GM12875 (cell line): ENCODE data around the gene SLC25A48.

Source experiments
- H3K4me3 ChIP-seq: one replicate; pipeline ENCODE4 v1.5.1; 2011; ENCODE audit warnings: low read depth, low read length, control low read depth
- TF ChIP-seq, protein P1 (sequence below): IDR thresholded peaks from 2 replicates; pipeline ENCODE4 v1.5.1; 2011; ENCODE audit warnings: low read depth, mild to moderate bottlenecking, control low read depth, inconsistent platforms, low read length, moderate library complexity, borderline replicate concordance; ENCODE audit not compliant: insufficient read depth

The SLC25A48 gene

DNA sequence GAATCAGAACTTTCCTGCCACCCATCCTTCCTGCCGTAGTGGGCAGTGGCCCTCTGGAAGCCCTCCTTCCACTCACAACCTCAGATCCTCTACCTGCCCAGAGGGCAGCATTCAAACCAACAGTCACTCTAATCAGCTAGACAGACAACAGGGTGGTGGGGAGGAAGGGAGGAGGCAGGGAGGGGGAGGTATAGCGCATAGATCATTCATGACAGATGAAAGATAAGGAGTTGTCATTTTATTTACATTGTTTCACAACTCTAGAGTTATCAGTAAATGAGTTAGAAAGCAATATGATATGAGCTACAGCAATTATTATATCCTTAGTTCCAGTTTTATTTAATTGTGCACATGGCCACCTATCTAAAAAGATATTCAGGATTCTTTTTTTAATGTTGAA lies 60.3 kb downstream of the SLC25A48 start:
- TF ChIP-seq, protein P1, sequence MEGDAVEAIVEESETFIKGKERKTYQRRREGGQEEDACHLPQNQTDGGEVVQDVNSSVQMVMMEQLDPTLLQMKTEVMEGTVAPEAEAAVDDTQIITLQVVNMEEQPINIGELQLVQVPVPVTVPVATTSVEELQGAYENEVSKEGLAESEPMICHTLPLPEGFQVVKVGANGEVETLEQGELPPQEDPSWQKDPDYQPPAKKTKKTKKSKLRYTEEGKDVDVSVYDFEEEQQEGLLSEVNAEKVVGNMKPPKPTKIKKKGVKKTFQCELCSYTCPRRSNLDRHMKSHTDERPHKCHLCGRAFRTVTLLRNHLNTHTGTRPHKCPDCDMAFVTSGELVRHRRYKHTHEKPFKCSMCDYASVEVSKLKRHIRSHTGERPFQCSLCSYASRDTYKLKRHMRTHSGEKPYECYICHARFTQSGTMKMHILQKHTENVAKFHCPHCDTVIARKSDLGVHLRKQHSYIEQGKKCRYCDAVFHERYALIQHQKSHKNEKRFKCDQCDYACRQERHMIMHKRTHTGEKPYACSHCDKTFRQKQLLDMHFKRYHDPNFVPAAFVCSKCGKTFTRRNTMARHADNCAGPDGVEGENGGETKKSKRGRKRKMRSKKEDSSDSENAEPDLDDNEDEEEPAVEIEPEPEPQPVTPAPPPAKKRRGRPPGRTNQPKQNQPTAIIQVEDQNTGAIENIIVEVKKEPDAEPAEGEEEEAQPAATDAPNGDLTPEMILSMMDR = no peak
- no peak overlapping the region for H3K4me3 ChIP-seq

GRCh38 chr5:135895474-135896006 lies 61.1 kb downstream of the SLC25A48 start, which contains the start of gene IL9:
Gene IL9 (minus strand): TSS chr5:135895841. CDS start chr5:135895816, 25 bp downstream.
- TF ChIP-seq, protein P1 = no peak
- no peak within 1 kb of the TSS for H3K4me3 ChIP-seq

GRCh38 chr5:135898651-135899050 lies 64.2 kb downstream of the SLC25A48 start:
- H3K4me3 ChIP-seq = no peak overlapping the region
- TF ChIP-seq, protein P1 = no peak

- H3K4me3 ChIP-seq = no peak overlapping the region
- TF ChIP-seq, protein P1 = no peak
Measured at GRCh38 chr5:135900276-135900675, 65.8 kb downstream of the SLC25A48 start.

DNA sequence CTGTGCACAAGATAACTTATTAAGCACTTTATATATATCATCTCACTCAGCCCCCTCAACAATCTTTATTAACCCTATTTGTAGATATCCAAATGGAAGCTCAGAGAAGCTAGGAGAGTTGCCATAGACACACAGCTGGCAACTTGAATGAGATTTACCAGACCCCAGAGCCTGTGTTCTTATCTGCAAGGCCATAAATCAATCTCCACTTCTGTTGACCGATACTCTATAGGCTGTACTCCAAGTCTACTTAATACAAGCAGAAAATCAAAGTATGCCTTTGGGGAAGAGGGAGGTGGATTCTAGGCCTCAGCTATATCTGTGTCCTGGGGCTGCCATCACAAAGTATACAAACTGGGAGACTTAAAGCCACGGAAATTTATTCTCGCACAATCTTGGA lies 67.2 kb downstream of the SLC25A48 start:
- TF ChIP-seq, protein P1 = no peak
- no peak overlapping the region for H3K4me3 ChIP-seq

- TF ChIP-seq, protein P1 = no peak
- H3K4me3 ChIP-seq = no peak overlapping the region
Measured at GRCh38 chr5:135905144-135905543, 70.7 kb downstream of the SLC25A48 start.
